Activated CD8-positive, alpha-beta memory T cell treated with anti-CD3 and anti-CD28 coated beads, Interleukin-2, amount 10 ng/mL, durations not matched to agents 7 days and 5 days (primary cell): Measurements from ENCODE around the gene TRIM52. TPM values are rescaled to one million over a fixed set of nuclear protein-coding genes. Genes with fewer than 3 reads are reported as not detected.
"Not testable (repeated sequence)": the region's sequence is repeated elsewhere in the genome, so short reads cannot be mapped to it uniquely, and the experiment has no call there.

Experiments used
- ATAC-seq: fragments of 150-1000 bp; cut with Tn5 transposase; one replicate; pipeline ENCODE4 v1.10.0; 2021; ENCODE audit warnings: moderate library complexity
- CTCF ChIA-PET: fragments of 350-600 bp; sonication (Branson Sonifier 250); formaldehyde crosslinking; loops from one replicate; lab custom pipeline; 2021; ENCODE audit warnings: antibody characterized with exemption; lab: Charles Lee
- DNase-seq: peaks from one replicate; pipeline ENCODE4 v3.0.0-alpha.2; 2020
- H3K27ac Mint-ChIP-seq: one replicate; pipeline ENCODE4 v1.8.0; 2021; ENCODE audit warnings: mild to moderate bottlenecking, mixed read lengths
- H3K27me3 Mint-ChIP-seq: one replicate; pipeline ENCODE4 v1.8.0; 2021; ENCODE audit warnings: mixed read lengths
- H3K36me3 Mint-ChIP-seq: one replicate; pipeline ENCODE4 v1.8.0; 2021; ENCODE audit warnings: mild to moderate bottlenecking, mixed read lengths
- H3K4me1 Mint-ChIP-seq: one replicate; pipeline ENCODE4 v1.8.0; 2021; ENCODE audit warnings: mixed read lengths
- H3K4me3 Mint-ChIP-seq: one replicate; pipeline ENCODE4 v1.8.0; 2021; ENCODE audit warnings: mild to moderate bottlenecking, moderate library complexity, mixed read lengths
- H3K9me3 Mint-ChIP-seq: one replicate; pipeline ENCODE4 v1.8.0; 2022; ENCODE audit warnings: low read depth, mixed read lengths
- total RNA-seq, 2 experiments: library from RNA; stranded (reverse); gene quantifications; one replicate each; pipeline ENCODE4 v1.2.3, GENCODE V29; 2021

The TRIM52 gene
- total RNA-seq, 2 experiments from 2014 or later = 20.0 to 26.2 TPM

DNA sequence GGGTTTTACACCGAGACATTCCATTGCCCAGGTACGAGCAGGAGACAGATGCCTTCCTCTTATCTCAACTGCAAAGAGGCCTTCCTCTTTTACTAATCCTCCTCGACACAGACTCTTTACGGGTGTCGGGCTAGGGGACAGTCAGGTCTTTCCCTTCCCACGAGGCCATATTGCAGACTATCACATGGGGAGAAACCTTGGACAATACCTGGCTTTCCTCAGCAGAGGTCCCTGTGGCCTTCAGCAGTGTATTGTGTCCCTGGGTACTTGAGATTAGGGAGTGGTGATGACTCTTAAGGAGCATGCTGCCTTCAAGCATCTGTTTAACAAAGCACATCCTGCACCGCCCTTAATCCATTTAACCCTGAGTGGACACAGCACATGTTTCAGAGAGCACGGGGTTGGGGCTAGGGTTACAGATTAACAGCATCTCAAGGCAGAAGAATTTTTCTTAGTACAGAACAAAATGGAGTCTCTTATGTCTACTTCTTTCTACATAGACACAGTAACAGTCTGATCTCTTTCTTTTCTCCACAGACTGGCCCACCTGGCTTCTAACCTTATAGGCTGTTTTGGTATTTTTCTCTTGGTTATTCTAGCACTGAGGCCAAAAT lies 6.5 kb upstream of the TRIM52 start:
- H3K4me1 Mint-ChIP-seq, CTCF ChIA-PET, DNase-seq, ATAC-seq, H3K27me3 Mint-ChIP-seq, H3K36me3 Mint-ChIP-seq, H3K9me3 Mint-ChIP-seq, H3K4me3 Mint-ChIP-seq, H3K27ac Mint-ChIP-seq: not testable (repeated sequence)

DNA sequence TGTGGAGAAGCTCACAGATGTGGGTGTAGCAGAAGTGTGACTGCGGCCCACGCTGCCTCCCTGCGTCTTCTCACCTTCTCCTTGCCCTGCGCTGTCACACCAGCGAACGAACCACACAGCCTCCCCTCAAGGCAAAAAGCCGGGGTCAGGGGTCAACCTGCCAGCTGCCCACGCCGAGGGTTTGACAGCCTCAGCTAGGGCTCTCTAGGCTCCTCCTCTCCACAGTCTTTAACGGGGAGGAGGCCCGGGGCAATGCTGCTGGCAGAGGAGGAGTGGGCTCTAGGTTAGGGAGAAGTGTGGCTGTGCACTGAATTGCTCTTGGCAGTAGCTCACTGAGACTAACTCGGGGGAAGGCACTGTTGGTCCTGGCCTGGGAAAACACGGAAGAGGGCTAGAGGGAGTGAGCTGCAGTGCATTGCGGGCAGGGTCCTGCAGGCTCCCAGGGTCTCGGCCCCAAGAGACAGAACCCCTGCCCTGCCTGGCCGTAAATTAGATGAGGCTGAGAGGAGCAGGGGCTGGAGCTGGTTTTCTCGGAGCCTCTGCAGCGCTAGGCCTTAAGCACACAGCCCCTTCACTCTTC lies 4.2 kb upstream of the TRIM52 start:
- Mint-ChIP-seq H3K27me3 (no peaks in the 10 kb centered on the region), H3K36me3 (peaks cover 8% of the 10 kb centered on the region)

DNA sequence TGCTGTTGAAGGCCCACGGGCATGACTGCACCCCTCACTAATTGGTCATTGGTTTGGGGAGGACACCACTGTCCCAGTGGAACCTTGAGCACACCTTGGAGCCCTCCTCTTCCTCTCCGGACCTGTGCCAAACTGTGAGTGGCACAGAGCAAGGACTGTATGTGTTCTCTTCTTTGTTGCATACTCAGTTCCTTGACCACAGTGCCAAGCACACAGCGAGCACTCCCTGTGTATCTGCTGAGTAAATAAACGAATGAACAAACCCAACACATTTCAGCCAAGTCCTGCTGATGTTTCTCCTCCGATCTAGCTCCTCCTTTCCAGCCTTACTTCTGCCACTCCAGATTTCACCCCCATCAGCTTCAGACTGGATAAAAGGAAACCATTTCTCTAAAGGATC lies 2.7 kb upstream of the TRIM52 start:
- ATAC-seq (no peak), DNase-seq (no peak)
- CTCF ChIA-PET = interaction anchor here (1.4 kb wide), 1 partner anchor 75 kb away, joined by 3 read pairs; no protein-coding TSS in a partner anchor
- H3K27me3 Mint-ChIP-seq = no peaks in the 10 kb centered on the region
- no peak overlapping the region for H3K27ac Mint-ChIP-seq
- no peaks in the 10 kb centered on the region for H3K9me3 Mint-ChIP-seq
- H3K4me1 Mint-ChIP-seq = peaks cover 16% of the 10 kb centered on the region
- H3K36me3 Mint-ChIP-seq = peaks cover 8% of the 10 kb centered on the region
- H3K4me3 Mint-ChIP-seq = no peak overlapping the region

More for the DNA sequence above, 4.2 kb upstream of the TRIM52 start:
- ATAC-seq = no peak
- no peak overlapping the region for H3K27ac Mint-ChIP-seq
- no peaks in the 10 kb centered on the region for H3K9me3 Mint-ChIP-seq
- H3K4me1 Mint-ChIP-seq = peaks cover 1% of the 10 kb centered on the region
- no peak for DNase-seq
- no peak overlapping the region for H3K4me3 Mint-ChIP-seq
- CTCF ChIA-PET = no interaction called here

DNA sequence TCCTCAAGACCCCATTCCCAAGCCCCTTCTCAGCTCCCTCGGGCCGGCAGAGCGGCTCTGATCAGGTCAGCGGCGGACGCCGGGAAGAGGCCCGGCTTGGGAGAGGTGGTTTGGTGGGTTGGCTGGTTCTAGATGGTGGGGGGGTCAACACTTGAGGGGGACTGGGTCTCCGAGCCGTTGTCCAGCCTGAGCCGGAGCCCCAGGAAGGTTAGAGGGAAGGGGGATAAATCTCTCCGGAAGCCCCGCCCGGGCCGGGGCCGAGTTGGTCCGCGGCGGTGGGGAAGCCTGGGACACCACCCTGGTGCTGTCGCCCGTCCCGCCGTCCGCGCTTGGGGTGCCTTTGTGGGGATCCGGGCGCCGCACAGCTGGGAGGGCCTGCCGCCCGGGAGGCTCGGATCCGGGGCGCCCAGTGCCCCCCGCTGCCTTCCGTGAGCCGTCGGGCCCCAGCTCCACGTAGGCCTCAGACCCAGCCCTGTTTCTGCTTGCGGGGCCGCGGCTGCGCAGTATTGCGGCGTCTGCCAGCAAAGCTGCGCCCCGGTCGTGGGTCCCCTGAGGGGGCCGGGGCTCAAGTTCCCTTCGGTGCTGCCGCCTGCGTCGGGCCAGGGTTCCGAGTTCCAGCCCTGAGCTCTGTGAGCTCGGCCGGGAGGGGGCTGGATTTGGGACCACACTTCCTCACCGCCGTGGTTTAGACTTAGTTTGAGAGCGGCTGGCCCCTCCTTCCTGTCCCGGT lies 542 bp upstream of the TRIM52 start:
- Mint-ChIP-seq H3K27me3 (no peaks in the 10 kb centered on the region), H3K36me3 (peaks cover 19% of the 10 kb centered on the region), H3K4me1 (peaks cover 34% of the 10 kb centered on the region), H3K9me3 (no peaks in the 10 kb centered on the region), H3K4me3 (peak overlapping the region; percentile 96), H3K27ac (peak overlapping the region; percentile 95)
- peak; percentile 67 for ATAC-seq
- CTCF ChIA-PET = interaction anchor here (1.1 to 4.0 kb wide), 9 partner anchors 13 to 89 kb away, joined by 3 to 49 read pairs (median 6); partner anchors contain the start of genes RACK1 and TRIM41
- DNase-seq = peak; percentile 89

DNA sequence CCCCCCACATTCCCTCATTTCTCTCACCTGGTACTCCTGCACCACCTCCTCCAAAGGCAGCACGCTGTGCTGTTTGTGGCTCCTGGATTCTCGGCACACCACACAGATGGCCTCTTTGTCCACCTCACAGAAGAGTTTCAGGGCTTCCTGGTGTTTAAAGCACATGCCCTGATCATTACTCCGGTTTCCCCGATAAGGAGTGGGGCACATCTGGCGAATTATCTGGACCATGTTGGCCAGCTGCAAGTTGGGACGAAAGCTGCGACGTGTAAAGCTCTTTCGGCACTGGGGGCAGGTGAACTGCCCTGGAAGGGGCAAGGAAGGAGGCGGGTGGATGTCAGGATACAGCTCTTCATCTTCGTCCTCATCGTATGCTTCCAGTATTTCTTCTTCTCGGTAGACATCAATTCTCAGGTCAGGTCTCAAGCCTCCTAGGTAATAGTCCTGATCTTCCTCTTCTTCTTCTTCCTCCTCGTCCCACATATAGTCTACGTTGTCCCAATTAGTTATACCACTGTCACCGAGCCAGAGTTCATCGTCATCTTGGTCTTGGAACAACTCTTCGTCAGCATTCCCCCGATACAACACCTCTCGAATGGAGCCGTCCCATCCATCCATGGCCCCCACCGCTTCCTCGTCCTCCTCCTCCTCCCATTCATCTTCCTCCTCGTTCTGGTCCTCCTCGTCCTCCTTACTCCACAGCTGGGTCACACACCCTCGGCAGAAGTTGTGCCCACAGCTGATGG lies 796 bp downstream of the TRIM52 start:
- peaks cover 47% of the 10 kb centered on the region for H3K4me1 Mint-ChIP-seq
- peak overlapping the region; percentile 96 for H3K4me3 Mint-ChIP-seq
- H3K27me3 Mint-ChIP-seq = no peaks in the 10 kb centered on the region
- no peaks in the 10 kb centered on the region for H3K9me3 Mint-ChIP-seq
- ATAC-seq (no peak), DNase-seq (no peak)
- H3K36me3 Mint-ChIP-seq = peaks cover 30% of the 10 kb centered on the region
- CTCF ChIA-PET = interaction anchor here (0.9 to 4.0 kb wide), 5 partner anchors 12 to 79 kb away, joined by 3 to 49 read pairs (median 6); partner anchors contain the start of gene RACK1
- peak overlapping the region; percentile 95 for H3K27ac Mint-ChIP-seq

DNA sequence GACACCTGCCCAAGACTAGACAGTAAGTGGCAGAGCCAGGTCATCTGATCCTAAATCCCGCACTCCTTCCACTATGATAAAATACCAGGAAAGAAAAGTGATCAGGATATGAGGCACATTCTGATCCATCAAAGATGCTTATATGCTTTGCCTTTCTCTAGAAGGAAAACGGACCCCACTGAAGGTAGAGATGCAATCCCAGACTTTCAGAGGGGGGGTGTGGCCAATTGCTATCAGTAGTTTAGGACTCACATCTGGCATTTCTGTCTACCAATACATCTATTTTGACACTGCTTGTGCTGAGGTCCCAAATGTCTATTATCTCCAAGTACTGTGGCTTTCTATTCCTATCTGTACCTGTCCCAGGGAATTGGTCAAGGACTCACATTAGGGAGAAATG lies 1.7 kb downstream of the TRIM52 start:
- Mint-ChIP-seq H3K9me3 (no peaks in the 10 kb centered on the region), H3K27me3 (no peaks in the 10 kb centered on the region), H3K36me3 (peaks cover 32% of the 10 kb centered on the region), H3K4me3 (peak overlapping the region; percentile 96), H3K27ac (peak overlapping the region; percentile 95), H3K4me1 (peaks cover 53% of the 10 kb centered on the region)
- ATAC-seq (no peak), DNase-seq (no peak)
- CTCF ChIA-PET = interaction anchor here (2.9 to 4.0 kb wide), 2 partner anchors 11 to 16 kb away, joined by 13 to 49 read pairs; partner anchors contain the start of gene RACK1

DNA sequence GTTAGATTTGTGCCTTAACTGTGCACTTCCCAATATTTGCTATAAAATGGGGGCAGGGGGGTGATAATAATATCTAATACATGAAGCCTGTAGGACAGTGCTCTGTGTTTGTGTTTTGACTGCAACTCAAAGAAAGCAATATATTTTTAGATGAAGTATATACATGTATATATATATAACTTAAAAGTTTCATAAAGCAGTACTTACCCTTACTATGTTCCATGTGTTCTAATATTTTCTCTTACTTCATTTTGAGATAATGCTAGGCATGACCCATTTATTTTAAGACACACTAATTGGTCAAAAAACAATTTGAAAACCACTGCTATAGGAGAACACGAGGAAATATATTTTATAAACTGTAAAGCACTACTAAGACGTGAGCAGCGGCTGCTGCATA lies 2.4 kb downstream of the TRIM52 start:
- no peaks in the 10 kb centered on the region for H3K27me3 Mint-ChIP-seq
- CTCF ChIA-PET = interaction anchor here (4.0 kb wide), 1 partner anchor 10 kb away, joined by 49 read pairs; no protein-coding TSS in a partner anchor

DNA sequence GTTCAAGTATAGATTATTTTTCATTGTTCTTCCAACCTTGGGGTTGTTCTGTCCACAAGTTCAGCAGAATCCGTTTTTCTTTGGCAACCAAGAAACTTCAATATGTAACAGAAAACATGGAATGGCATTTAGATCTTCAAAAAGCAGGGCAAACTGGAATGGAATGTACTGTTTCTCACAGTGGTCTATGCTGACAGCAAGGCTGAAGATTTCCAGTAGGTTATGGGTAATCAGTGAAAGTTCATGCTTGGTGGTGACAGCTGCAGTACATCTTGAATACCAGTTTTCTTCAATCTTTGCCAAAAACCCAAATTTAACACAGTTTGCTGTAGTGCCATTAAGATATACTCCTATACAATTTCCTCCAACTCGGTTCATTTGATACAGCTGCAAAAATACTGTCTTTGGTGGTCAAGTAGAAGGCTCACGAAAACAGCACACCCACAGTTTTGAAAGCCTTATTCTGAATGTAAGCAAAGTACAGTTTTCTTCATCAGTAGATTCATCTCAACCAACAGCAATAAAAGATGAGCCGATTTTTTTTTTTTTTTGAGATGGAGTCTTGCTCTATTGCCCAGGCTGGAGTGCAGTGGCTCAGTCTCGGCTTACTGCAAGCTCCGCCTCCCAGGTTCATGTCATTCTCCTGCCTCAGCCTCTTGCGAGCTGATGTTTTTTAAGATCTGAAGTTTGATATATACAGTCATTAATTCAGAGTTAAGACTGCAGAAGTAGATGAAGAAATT lies 4.9 kb downstream of the TRIM52 start:
- no peak overlapping the region for H3K4me3 Mint-ChIP-seq

More for the DNA sequence above, 2.4 kb downstream of the TRIM52 start:
- DNase-seq (no peak), ATAC-seq (no peak)
- Mint-ChIP-seq H3K4me1 (peaks cover 55% of the 10 kb centered on the region), H3K4me3 (peak overlapping the region; percentile 96), H3K27ac (peak overlapping the region; percentile 31), H3K9me3 (no peaks in the 10 kb centered on the region), H3K36me3 (peaks cover 30% of the 10 kb centered on the region)

DNA sequence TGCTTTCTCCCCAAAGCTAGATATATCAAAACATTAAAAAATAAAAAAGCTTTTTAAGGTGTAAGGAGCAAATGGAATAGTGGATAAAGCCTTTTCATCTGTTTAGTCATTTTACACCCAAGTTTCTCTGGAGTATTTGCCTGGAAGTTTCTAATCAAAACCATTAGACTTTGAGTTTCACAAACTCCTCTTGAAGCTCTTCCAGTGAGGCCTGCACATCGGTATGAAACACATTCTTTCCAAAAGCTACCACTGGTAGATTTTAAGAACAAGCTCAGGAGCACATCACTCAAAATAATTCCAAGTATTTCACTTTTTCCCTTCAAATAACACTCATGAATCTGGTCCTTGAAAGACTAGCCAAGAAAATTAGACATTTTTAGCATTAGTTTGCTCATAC lies 5.7 kb downstream of the TRIM52 start:
- Mint-ChIP-seq H3K27ac (no peak overlapping the region), H3K9me3 (no peaks in the 10 kb centered on the region), H3K27me3 (no peaks in the 10 kb centered on the region), H3K36me3 (peaks cover 44% of the 10 kb centered on the region), H3K4me3 (no peak overlapping the region), H3K4me1 (peaks cover 78% of the 10 kb centered on the region)
- ATAC-seq = no peak
- CTCF ChIA-PET = interaction anchor here (1.5 to 1.8 kb wide), 2 partner anchors 10 to 71 kb away, joined by 3 to 8 read pairs; no protein-coding TSS in a partner anchor
- DNase-seq = no peak

More for the DNA sequence above, 4.9 kb downstream of the TRIM52 start:
- no peaks in the 10 kb centered on the region for H3K27me3 Mint-ChIP-seq
- peak overlapping the region; percentile 35 for H3K27ac Mint-ChIP-seq
- H3K9me3 Mint-ChIP-seq = no peaks in the 10 kb centered on the region
- peaks cover 39% of the 10 kb centered on the region for H3K36me3 Mint-ChIP-seq
- CTCF ChIA-PET = interaction anchor here (1.8 kb wide), 1 partner anchor 71 kb away, joined by 8 read pairs; no protein-coding TSS in a partner anchor
- H3K4me1 Mint-ChIP-seq = peaks cover 73% of the 10 kb centered on the region
- ATAC-seq = no peak
- DNase-seq = no peak

DNA sequence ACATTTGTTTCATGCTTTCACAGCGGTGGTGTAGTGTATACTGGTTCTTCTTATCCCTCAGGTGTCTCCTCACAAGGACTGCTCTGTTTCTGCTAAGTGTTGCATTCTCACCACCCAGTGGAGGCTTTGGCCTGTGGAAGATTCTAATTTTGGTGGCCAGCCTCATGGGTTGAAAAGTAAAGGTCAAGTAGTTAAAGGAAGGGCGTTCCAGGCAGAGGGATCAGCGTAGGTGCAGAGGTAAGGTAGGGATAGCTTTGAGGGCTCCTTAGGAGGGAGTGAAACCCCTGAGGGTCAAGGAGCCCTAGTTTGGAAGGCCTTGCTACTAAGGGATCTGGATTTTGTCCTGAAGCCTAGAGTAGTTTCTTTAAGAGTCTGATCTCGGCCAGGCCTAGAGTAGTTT lies 12.7 kb downstream of the TRIM52 start:
- H3K9me3 Mint-ChIP-seq = no peaks in the 10 kb centered on the region
- ATAC-seq = no peak
- H3K36me3 Mint-ChIP-seq = peaks cover 28% of the 10 kb centered on the region
- peaks cover 63% of the 10 kb centered on the region for H3K4me1 Mint-ChIP-seq
- no peak for DNase-seq
- CTCF ChIA-PET = interaction anchor here (0.8 to 8.5 kb wide), 4 partner anchors 12 to 64 kb away, joined by 3 to 49 read pairs (median 4); partner anchors contain the start of gene TRIM52
- H3K27ac Mint-ChIP-seq = peak overlapping the region; percentile 98
- H3K27me3 Mint-ChIP-seq = no peaks in the 10 kb centered on the region
- H3K4me3 Mint-ChIP-seq = peak overlapping the region; percentile 94

DNA sequence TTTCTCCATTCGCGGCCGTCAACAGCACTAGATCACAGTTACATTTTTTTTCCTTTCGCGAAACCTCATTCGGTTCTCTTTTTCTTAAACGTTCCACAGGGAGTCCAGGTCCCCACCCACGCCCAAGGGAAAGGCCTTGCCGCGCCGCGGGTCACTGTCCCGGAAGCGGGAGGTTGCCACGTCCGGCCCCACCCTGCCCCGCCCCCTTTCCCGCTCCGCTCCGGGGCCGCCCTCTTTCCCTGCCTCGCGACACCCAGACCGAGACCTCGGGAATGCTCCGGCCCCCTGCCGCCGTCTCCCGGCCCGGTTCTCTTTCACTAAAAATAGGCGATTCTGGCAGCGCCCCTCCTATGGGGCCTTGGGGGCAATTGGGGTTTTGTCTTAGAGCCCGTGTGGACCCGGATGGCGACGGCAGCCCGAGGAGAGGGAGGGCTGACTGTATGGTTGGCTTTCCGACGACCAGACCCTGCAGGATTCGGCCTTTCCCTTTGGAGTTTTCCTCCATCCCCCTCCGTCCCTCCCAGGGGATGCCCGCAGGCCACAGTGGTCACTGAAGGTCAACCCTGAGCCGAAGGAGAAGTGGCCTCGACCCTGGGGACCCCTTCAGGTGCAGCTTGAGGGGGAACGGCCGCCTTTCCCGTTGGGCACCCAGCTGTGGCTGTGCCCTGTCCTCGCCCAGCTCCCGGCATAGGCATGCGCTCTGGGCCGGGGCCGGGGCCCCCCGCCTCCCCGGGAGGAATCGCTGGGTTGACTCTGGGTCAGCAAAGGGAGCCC lies 14.5 kb downstream of the TRIM52 start:
- H3K27ac Mint-ChIP-seq = peak overlapping the region; percentile 98
- H3K27me3 Mint-ChIP-seq = no peaks in the 10 kb centered on the region
- no peaks in the 10 kb centered on the region for H3K9me3 Mint-ChIP-seq
- H3K36me3 Mint-ChIP-seq = peaks cover 40% of the 10 kb centered on the region
- H3K4me1 Mint-ChIP-seq = peaks cover 62% of the 10 kb centered on the region
- ATAC-seq (peak; percentile 62), DNase-seq (peak; percentile 89)
- CTCF ChIA-PET = interaction anchor here (8.5 kb wide), 1 partner anchor 14 kb away, joined by 49 read pairs; the partner anchor contains the start of gene TRIM52
- peak overlapping the region; percentile 94 for H3K4me3 Mint-ChIP-seq
